Endothelial cell of umbilical vein (primary cell): ENCODE results near the gene QRICH2.

ENCODE experiments used
- EZH2 ChIP-seq: IDR thresholded peaks from 2 replicates; pipeline ENCODE4 v1.6.1; 2012; ENCODE audit warnings: borderline replicate concordance, low read depth, mild to moderate bottlenecking, moderate library complexity, low read length, inconsistent platforms; ENCODE audit not compliant: severe bottlenecking
- FOS ChIP-seq: IDR thresholded peaks from 2 replicates; pipeline ENCODE4 v1.6.1; 2011; ENCODE audit warnings: mild to moderate bottlenecking, low read length, moderate library complexity, borderline replicate concordance; ENCODE audit not compliant: insufficient read depth
- POLR2A ChIP-seq: IDR thresholded peaks from 2 replicates; pipeline ENCODE4 v1.6.1; 2012; ENCODE audit warnings: low read depth, mild to moderate bottlenecking, control low read depth, low read length
- POLR2AphosphoS5 ChIP-seq: IDR thresholded peaks from 2 replicates; pipeline ENCODE4 v1.6.1; 2012; ENCODE audit warnings: low read depth, mild to moderate bottlenecking, control low read depth, low read length, moderate library complexity; ENCODE audit not compliant: insufficient read depth
- TF ChIP-seq, protein P1 (sequence below), 2 donors: IDR thresholded peaks; 1 replicate in 1 of 2; 2 replicates in 1 of 2; pipeline ENCODE4 v1.5.1; 2011; ENCODE audit warnings: low read length in 2 of 2, mild to moderate bottlenecking in 2 of 2, moderate library complexity in 2 of 2, control low read depth in 1 of 2, inconsistent platforms in 1 of 2, low read depth in 1 of 2; ENCODE audit not compliant: insufficient read depth in 1 of 2; ENCODE audit errors: extremely low read depth in 1 of 2
- TF ChIP-seq, protein P2 (sequence below): IDR thresholded peaks from 2 replicates; pipeline ENCODE4 v1.6.1; 2011; ENCODE audit not compliant: insufficient read depth, insufficient read length

DNA sequence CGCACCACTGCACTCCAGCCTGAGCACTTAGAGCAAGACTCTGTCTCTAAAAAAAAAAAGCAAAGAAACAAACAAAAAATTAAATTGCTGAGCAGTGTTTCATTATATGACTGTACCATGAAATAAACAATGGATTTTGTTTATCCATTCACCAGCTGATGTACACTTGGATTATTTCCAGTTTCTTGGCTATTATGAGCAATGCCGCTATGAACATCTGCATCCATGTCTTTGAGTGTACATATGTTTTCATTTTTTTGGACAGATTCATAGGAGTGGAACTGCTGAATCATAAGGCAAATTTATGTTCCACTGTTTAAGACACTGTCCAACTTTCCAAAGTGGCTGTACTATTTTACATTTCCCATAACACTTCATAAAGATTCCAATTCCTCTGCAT, 75.7 kb downstream of the QRICH2 start:
- TF ChIP-seq EZH2 = no peak
- TF ChIP-seq, protein P1, sequence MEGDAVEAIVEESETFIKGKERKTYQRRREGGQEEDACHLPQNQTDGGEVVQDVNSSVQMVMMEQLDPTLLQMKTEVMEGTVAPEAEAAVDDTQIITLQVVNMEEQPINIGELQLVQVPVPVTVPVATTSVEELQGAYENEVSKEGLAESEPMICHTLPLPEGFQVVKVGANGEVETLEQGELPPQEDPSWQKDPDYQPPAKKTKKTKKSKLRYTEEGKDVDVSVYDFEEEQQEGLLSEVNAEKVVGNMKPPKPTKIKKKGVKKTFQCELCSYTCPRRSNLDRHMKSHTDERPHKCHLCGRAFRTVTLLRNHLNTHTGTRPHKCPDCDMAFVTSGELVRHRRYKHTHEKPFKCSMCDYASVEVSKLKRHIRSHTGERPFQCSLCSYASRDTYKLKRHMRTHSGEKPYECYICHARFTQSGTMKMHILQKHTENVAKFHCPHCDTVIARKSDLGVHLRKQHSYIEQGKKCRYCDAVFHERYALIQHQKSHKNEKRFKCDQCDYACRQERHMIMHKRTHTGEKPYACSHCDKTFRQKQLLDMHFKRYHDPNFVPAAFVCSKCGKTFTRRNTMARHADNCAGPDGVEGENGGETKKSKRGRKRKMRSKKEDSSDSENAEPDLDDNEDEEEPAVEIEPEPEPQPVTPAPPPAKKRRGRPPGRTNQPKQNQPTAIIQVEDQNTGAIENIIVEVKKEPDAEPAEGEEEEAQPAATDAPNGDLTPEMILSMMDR (IDR thresholded peaks at IDR 0.05; ENCODE audit: extremely low read depth in 1 of 2, insufficient read depth in 1 of 2, low read depth in 1 of 2, low read length in 2 of 2) = no peak
- no peak for TF ChIP-seq POLR2A
- no peak for TF ChIP-seq POLR2AphosphoS5
- TF ChIP-seq, protein P2, sequence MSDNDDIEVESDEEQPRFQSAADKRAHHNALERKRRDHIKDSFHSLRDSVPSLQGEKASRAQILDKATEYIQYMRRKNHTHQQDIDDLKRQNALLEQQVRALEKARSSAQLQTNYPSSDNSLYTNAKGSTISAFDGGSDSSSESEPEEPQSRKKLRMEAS = no peak
- TF ChIP-seq FOS = no peak
